Ovary (tissue), 3 donors: Measurements from ENCODE around the gene STX2.

Experiments used
- CTCF ChIP-seq, 3 donors: fragments of 450-650 bp in 2 of 3; fragments of 200-600 bp in 1 of 3; IDR thresholded peaks; one replicate each; pipeline versions ENCODE4 v1.5.1 to v1.8.0; 2016 to 2022; ENCODE audit warnings: antibody characterized with exemption in 3 of 3, mild to moderate bottlenecking in 1 of 3
- POLR2A ChIP-seq: fragments of 450-650 bp; IDR thresholded peaks from one replicate; pipeline ENCODE4 v1.6.1; 2017; ENCODE audit warnings: antibody characterized with exemption, mild to moderate bottlenecking, moderate library complexity
- donor health status: DM: no; HTN: no; CAD: no.

DNA sequence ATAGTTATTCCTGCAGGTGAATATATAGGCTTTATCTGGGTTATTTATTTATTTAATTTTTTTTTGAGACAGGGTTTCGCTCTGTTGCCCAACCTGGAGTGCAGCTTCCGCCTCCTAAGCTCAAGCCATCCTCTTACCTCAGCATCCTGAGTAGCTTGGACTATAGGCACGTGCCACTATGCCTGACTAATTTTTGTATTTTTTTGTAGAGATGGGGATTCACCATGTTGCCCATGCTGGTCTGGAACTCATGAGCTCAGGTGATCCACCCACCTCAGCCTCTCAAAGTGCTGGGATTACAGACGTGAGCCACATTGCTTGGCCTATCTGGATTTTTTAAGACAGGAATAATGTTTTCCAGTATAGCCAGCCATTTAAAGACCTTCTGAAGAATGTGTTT lies 34.8 kb upstream of the STX2 start:
- no peak for TF ChIP-seq CTCF (IDR thresholded peaks at IDR 0.05)
- TF ChIP-seq POLR2A: no peak
